Activated CD8-positive, alpha-beta memory T cell treated with anti-CD3 and anti-CD28 coated beads for 1 hour (primary cell): ENCODE results near the gene SLC26A4.

ENCODE experiments used
- DNase-seq, 2 donors: peaks; one replicate each; pipeline ENCODE4 v3.0.0-alpha.2; 2020; ENCODE audit warnings: low read depth in 1 of 2; ENCODE audit errors: extremely low read depth in 1 of 2

Gene SLC26A4

GRCh38 chr7:107693396-107693795 lies 32.8 kb downstream of the SLC26A4 start:
- no peak for DNase-seq

GRCh38 chr7:107694386-107694785 lies 33.8 kb downstream of the SLC26A4 start:
- no peak for DNase-seq

GRCh38 chr7:107696330-107696946 lies 35.8 kb downstream of the SLC26A4 start:
- no peak for DNase-seq

- no peak for DNase-seq
Observed at GRCh38 chr7:107697321-107698049, 36.9 kb downstream of the SLC26A4 start.

- DNase-seq = no peak
Observed at GRCh38 chr7:107700570-107700969, 39.9 kb downstream of the SLC26A4 start.

DNA sequence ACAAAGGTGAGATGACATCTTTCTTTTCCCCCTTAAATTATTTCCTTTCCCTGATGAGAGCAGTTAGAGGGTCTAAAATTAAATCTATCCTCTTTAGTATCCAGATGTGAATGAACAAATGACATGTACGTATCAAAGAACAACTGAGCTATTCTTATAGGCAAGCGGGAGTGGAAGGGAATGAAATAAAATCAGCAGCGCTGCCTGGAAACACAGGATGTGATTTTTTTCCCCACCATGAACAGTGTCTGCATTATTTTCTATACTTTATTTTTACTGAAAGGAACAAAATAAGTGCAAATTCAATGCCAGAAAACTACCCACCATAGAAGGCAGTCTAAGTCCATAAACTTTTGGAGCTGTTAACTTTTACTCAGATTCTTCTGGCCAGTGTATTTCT lies 40.6 kb downstream of the SLC26A4 start:
- DNase-seq = no peak

DNA sequence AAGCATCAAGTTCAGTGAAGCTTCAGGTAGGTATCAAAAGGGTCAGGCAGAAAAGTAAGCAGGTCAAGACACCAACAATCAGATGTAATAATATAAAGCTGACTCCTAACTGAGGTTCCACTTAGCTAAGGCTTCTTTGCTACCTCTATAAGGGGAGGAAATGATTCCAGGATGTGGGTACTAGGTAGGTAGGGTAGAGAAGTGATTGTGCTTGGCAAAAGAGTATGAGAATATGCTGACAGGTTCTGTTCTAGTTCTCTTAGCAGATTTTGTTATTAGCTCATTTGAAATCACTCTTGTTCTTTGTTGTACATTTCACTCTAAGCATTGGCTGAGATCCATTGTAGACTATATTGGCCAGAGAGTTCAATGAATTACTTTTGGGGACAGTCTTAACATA lies 42.6 kb downstream of the SLC26A4 start:
- DNase-seq = no peak

- DNase-seq = no peak
Observed at GRCh38 chr7:107703872-107704271, 43.2 kb downstream of the SLC26A4 start.

GRCh38 chr7:107708956-107709355 lies 48.3 kb downstream of the SLC26A4 start:
- DNase-seq = no peak

GRCh38 chr7:107711301-107711700 lies 50.7 kb downstream of the SLC26A4 start:
- DNase-seq = no peak

- no peak for DNase-seq
Observed at GRCh38 chr7:107712025-107712424, 51.4 kb downstream of the SLC26A4 start.

DNA sequence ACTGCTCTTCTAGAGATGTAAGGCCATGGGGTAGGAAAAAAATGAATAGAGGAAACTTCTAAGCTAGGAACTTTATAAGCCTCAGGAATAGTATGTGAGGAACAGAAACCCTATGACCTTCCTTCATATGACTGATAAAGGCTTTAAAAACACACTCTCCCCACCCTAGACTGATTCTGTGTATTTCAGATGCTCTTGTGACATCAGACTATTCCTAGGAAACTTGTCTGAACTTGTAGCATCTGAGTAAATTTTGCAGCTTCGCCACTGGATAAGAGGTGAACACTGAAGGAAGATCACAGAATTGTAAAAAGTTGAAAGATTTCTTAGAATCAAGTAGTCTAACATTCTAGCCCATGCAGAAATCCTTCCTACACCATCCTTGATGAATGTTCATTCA lies 52.3 kb downstream of the SLC26A4 start:
- DNase-seq = no peak

GRCh38 chr7:107715531-107715930 lies 54.9 kb downstream of the SLC26A4 start:
- DNase-seq = no peak

DNA sequence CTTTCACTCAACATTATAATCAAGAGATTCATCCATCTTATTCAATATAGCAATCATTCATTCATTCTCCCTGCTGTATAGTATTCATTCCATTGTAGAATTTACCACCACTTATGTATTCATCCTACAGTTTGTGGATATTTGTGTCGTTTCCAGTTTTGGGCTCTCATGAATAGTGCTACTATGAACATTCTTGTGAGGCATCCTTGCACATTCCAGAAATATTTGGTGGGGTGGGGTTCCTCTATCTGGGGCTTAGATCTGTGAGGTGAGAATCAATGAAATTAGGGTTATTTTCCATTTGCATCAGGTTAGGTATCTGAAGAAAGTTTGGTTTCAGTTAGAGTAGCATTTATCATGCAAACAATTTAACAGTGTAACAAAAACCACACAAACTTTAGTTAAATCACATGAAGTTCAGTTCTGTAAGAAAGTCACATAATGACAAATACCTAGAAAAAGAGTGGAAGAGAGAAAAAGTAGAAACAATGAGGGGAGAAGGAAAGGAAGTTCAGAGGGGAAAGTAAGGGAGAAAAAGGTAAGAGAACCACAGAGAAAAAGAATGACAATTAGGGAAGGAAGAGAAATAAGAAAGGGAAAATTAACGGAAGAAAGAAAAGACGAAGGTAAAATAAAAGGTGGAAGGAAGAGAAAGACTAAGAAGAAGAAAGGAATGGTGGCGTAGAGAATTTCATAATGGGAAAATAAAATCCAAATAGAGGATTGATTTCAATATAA lies 58.0 kb downstream of the SLC26A4 start:
- no peak for DNase-seq

DNA sequence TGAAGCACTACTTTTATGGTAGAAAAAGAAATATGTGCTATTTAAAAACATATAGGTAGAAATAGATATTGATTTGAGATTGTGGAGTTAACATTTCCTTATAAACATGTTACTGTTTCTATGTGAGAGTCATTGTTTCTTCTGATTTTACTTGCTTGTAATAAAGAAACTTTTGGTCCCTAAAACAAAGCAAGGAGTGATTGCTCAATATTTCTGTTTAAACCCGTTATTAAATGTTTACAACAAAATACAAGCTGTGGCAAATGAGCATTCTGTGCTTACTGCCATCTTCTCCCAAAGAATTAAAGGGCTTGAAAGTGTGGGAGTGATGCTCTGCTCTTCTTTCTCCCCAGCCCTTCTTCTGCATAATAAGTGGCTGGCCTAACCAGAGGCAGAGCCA lies 60.7 kb downstream of the SLC26A4 start:
- DNase-seq = no peak

DNA sequence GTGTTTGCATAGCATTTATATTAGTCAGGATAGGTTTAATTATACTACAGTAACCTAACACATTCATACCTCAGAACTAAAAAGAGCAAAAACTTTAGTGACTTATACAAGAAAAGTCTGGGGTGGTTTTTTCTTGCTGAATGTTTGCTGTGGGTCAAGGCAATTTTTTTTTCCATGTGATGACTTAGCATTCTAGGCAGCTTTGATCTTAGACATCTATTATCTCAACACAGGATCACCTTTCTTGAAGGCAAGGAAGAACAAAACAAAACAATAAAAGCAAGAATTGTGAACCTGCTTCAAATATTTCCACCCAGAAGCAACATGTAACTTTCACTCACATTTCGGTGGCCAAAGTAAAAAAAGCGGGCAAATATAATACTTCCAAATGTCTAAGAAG lies 62.6 kb downstream of the SLC26A4 start:
- no peak for DNase-seq

GRCh38 chr7:107725138-107725740 lies 64.6 kb downstream of the SLC26A4 start:
- DNase-seq = peak in 1 of 2 donors; percentile 8

- no peak for DNase-seq
Observed at GRCh38 chr7:107726356-107727130, 65.9 kb downstream of the SLC26A4 start.

GRCh38 chr7:107728276-107728675 lies 67.6 kb downstream of the SLC26A4 start:
- no peak for DNase-seq

- peak in 1 of 2 donors; percentile 49 for DNase-seq
Observed at GRCh38 chr7:107742678-107743566, 82.3 kb downstream of the SLC26A4 start.
